Stimulated activated CD4-positive, alpha-beta T cell treated with anti-CD3 and anti-CD28 coated beads, Interleukin-15, amount 100 ng/mL, for 1 hour (primary cell): ENCODE measurements around the gene SSNA1.

Source experiments
- DNase-seq, 2 donors: peaks; one replicate each; pipeline ENCODE4 v3.0.0-alpha.2; 2020; ENCODE audit warnings: low read depth in 1 of 2, low spot score in 1 of 2

SSNA1 gene

DNA sequence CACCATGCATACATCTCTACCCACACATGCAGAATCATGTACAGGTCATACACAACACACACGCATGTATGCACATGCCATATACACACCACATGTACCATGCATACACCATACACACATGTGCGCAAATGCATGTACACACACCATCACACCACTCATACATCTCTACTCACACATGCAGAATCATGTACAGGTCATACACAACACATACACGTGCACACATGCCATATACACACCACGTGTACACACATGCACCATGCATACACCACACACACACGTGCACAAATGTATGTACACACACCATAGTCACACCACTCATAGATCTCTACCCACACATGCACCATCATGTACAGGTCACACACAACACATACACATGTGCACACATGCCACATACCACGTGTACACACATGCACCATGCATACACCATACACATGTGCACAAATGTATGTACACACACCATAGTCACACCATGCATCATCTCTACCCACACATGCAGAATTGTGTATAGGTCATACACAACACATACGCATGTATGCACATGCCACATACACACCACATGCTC, 35.6 kb upstream of the SSNA1 start:
- no peak for DNase-seq

DNA sequence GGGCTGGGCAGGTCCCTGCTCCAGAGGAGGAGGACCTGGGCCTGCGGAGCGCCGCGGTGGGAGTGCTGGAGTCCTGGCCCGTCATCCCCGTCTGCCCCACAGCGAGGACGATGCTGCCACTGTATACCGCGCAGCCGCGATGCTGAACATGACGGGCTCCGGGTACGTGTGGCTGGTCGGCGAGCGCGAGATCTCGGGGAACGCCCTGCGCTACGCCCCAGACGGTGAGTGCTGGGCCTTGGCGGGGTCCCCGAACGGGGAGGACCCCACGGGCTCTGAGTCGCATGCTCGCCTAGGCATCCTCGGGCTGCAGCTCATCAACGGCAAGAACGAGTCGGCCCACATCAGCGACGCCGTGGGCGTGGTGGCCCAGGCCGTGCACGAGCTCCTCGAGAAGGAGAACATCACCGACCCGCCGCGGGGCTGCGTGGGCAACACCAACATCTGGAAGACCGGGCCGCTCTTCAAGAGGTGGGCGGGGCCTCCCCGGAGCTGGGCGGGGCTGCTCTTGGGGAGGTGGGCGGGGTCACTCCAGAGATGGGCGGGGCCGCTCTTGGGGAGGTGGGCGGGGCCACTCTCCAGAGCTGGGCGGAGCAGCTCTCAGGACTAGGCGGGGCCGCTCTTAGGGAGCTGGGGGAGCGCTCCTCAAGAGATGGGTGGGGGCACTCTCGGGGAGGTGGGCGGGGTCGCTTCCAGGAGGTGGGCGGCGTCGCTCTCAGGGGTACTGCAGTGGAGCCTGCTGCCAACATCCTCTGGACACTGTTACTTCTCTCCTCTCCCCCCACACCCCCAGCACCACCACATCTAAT, 31.7 kb upstream of the SSNA1 start:
- peak; percentile 26 to 52 for DNase-seq

DNA sequence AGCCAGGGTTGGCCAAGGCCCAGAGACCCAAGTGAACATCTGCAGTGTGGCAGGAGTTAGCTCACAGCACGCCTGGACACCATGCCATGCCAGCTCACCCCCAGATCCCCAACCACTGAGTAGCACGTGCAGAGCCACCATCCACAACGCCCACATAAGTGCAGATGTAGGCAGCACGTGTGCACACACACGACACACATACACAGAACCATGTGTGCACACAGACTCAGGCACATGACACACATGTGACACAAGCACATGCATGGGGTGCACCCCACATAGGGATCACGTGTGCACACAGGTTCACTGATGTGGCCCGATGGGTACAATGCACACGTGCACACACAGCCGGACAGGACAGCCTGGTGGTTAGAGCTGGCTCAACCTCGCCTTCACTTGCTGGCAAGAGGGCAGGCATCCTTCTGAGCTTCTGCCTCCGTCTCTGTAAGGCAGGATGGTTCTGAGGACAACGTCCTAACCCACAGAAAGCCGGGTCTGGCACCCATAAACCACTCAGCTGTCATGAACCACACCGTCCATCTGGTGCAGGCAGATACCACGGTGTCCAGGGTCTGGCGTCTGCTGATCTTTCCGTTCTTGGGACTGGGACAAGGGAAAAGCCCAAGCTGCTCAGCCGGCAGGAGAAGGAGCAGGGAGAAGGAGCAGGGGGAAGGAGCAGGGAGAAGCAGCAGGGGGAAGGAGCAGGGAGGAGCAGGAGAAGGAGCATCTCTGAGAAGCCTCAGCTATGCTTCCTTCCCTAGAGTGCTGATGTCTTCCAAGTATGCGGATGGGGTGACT, 30.7 kb upstream of the SSNA1 start:
- DNase-seq, result no peak

DNA sequence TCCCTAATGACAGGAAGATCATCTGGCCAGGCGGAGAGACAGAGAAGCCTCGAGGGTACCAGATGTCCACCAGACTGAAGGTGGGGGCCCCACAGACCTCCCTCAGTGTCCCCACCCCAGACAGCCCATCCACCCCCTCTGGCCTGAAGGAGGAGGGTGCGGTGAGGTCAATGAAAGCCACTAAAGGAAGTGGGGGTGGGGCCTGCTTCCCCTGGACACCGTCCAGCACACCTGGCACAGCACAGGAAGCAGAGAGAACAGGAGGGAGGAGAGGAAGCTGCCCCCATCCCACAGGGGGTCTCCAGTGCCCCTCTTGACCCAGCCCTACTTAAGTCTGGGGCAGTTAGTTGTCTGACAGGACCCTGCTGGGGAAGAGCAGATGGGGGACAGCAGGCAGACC, 29.9 kb upstream of the SSNA1 start:
- DNase-seq, result no peak

DNA sequence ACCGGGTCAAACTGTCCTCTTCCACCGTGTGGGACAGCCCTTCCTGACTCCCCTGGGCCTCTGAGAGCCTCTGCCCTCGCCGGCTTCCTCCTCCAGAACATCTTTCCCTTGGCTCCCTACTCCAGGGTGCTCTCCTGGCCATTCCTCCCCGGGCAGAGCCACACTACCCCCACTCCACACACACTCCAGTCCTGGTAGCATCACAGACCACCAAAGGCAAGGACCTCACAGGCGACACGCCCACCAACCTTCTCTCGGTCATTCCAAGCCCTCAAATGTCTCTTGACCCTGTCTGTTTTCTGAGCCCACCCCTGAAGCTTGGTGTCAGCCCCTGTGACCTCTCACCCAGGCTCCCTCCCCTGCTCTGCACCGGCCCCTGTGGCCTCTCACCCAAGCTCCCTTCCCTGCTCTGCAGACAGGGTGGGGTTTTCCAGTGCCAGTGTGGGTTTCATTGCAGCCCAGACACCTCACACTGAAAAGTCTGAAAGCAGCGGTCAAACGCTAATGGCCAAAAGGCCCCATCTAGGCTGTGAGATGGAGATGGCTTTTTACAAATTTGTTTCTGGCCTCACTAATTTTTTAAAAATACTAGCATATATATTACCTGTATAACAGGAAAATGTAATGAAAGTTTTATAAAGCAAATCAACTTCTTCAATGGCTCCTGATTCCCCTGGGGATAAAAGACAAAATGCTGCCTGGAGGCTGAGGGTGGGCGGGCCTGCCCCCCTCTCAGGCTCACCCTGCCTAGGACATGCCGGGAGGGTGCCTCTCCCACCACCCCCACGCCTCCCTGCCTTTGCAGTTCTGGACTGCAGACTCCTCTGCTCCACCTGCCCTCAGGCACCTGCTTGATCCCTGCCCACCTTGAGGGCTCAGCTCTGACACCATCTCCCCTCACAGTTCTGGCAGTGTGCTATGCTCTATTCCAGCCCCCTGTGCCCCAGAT, 29.1 kb upstream of the SSNA1 start:
- DNase-seq, result no peak

DNA sequence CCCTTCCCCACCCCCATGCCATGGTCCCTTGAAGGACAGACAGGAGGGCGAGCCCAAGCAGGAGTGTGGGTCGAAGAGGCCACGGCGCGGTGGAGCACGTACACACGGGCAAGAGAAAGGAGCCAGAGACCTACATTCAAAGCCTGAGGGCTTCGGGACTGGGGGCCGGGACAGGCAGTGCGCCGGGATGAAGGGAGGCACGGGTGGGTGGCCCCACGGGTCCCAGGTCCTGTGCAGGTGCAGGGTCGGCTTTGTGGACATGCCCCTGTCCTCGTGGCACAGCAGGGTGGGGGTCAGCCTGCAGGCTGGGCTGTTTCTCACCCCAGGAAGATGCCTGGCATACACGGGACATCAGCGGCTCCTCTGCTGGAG, 28.4 kb upstream of the SSNA1 start:
- no peak for DNase-seq

DNA sequence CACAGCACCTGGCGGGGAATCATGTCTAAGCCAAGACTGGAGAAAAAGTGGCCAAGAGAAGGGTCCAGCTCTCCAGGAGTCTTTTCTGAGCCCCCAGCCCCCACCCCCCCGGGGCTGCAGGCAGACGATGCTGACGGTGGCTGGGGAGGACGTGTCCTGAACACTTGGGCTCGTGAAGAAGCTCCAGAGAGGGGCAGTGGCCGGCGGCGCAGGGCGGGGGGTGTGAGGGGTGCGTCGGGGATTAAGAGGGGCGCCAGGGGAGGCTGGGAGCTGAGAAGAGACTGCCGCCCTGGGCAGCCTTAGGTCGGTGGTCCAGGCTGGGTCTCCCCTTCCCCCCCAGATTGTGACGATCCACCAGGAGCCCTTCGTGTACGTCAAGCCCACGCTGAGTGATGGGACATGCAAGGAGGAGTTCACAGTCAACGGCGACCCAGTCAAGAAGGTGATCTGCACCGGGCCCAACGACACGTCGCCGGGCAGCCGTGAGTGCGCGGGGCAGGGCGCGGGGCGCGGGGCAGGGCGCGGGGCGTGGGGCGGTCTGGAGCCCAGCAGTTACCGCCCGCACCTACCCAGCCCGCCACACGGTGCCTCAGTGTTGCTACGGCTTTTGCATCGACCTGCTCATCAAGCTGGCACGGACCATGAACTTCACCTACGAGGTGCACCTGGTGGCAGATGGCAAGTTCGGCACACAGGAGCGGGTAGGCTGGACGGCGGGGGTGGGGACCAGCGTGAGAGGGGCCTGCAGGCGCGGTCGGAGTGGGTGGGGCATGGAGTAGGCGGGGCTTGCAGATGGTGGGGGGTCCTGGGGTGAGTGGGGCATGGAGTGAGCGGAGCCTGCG, 27.5 kb upstream of the SSNA1 start:
- no peak for DNase-seq

DNA sequence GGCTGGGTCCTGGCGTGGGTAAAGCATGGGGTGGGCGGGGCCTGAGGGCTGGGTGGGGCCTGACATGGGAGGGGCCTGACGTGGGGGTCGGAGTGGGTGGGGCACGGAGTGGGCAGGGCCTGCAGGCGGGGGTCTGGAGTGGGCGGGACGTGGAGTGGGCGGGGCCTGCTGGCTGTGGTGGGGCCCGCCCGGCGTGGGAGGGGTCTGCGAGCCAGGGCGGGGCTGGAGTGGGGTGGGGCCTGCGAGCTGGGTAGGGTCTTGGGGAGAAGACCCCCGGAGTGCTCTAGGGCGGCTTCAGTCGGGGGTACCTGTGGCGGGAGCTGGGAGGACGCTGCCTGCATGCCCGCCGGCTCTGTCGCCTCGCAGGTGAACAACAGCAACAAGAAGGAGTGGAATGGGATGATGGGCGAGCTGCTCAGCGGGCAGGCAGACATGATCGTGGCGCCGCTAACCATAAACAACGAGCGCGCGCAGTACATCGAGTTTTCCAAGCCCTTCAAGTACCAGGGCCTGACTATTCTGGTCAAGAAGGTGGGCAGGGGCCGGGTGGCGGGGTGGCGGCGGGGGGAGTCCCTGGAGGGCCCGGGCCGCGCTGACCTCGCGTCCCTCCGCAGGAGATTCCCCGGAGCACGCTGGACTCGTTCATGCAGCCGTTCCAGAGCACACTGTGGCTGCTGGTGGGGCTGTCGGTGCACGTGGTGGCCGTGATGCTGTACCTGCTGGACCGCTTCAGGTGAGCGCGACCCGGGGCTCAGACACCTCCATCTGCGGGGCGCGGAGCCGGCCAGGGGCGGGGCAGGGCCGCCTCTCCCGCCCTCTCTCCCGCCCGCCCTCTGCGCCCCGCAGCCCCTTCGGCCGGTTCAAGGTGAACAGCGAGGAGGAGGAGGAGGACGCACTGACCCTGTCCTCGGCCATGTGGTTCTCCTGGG, 26.7 kb upstream of the SSNA1 start:
- DNase-seq, result no peak

DNA sequence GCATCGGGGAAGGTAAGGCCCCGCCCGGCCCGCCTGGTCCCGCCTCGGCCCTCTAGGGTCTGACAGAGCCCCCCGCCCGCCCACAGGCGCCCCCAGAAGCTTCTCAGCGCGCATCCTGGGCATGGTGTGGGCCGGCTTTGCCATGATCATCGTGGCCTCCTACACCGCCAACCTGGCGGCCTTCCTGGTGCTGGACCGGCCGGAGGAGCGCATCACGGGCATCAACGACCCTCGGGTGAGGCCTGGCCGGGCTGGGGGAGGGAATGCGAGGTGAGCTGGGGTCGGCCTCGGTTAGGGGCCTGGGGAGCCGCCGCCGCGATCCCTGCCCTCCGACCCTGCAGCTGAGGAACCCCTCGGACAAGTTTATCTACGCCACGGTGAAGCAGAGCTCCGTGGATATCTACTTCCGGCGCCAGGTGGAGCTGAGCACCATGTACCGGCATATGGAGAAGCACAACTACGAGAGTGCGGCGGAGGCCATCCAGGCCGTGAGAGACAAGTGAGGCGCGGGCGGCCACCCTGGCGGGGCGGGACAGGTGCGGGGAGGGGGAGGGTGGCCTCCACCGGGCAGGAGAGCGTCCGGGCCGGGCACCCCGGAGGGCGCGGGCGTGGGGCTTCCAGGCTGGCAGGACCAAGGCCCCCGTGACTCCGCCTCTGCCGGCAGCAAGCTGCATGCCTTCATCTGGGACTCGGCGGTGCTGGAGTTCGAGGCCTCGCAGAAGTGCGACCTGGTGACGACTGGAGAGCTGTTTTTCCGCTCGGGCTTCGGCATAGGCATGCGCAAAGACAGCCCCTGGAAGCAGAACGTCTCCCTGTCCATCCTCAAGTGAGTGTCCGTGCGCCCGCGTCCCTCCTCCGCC, 25.7 kb upstream of the SSNA1 start:
- no peak for DNase-seq

DNA sequence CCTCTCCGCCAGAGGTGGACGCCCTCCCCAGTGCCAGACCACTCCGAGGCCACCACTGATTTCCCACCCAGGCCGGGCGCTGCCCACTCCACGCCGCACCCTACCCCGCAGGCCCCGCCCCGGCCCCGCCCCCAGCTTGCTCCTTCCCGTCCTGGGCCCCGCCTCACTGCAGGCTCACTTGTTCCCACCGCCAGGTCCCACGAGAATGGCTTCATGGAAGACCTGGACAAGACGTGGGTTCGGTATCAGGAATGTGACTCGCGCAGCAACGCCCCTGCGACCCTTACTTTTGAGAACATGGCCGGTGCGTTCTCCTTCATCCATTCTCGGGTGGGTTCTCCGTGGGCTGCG, 25.1 kb upstream of the SSNA1 start:
- no peak for DNase-seq

DNA sequence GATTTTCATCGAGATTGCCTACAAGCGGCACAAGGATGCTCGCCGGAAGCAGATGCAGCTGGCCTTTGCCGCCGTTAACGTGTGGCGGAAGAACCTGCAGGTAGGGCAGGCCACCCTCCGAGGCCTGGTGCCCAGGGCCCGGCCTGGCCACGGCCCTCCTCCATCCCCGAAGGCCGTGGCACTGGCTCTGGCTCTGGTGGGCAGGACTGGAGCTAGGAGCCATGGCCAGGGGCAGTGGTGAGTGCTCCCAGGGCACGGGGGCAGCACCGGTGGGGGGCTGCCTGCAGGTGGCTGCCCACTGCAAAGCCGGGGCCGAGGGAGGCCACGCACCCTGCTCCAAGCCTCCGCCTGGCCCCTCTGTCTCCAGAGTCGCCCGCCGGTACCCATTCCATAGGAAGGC, 24.7 kb upstream of the SSNA1 start:
- no peak for DNase-seq

DNA sequence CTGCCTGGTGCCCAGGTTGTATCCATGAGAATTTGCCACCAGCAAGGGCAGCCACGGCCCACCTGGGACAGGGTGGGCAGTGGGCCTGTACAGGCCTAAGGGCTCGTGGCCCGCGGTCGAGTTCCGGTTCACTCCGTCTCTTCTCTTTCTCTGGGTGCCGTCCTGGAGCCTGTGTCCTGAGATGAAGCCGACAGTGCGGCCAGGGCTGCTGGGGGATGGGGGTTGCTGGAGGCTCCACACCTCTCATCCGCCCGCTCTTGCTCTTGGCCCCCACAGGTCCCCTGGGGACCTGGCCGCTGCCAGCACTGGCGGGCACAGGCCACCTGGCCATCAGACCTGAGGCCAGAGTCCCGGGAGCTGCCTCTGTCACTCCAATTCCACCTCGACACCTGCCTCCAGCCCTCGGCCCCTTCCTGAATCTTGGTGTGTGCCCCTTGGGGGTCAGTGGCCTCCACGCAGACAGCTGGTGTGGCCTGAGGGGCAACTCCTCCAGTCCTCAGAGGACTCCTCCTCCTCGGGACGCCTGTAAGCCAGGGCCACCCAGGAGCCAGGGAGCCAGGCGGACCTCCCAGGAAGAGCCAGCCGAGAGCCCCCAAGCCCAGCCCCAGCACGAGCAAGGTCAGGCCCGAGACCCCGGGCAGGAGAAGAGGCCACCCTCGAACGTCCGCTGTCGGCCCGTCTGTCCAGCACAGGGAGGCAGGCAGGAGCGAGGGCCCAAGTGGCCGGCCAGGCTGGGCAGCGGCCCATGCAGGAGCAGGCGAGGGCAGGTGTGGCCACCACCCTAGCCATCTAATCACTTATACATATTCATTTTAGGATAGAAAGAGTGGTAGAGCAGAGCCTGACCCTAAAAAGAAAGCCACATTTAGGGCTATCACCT, 23.9 kb upstream of the SSNA1 start:
- no peak for DNase-seq

DNA sequence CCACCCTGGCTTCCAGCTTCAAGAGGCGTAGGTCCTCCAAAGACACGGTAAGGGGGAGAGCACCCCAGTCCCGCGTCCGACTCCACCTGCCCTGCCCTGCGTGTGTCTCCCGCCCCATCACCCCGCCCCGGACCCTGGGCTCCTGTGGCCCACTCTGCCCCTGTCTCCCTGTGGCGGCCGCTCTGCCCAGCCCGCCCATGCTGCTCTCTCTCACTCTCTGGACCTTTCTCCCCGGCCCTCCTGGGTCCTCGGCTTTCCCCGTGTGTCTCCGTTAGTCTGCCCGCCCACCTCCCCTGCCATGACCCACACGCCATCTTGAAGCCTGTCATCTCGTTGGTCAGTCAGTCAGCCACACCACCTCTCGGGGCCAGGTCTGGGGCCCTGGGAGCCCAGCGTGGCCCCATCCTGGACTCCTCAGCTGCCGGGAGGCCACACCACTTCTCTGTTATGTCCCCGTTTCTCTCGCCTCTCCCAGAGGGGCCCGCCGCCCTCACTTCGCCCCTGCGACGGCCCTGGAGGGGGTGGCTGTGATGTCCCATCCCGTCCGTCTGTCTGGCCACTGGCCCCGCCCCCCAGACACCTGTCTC, 23.1 kb upstream of the SSNA1 start:
- DNase-seq, result no peak

DNA sequence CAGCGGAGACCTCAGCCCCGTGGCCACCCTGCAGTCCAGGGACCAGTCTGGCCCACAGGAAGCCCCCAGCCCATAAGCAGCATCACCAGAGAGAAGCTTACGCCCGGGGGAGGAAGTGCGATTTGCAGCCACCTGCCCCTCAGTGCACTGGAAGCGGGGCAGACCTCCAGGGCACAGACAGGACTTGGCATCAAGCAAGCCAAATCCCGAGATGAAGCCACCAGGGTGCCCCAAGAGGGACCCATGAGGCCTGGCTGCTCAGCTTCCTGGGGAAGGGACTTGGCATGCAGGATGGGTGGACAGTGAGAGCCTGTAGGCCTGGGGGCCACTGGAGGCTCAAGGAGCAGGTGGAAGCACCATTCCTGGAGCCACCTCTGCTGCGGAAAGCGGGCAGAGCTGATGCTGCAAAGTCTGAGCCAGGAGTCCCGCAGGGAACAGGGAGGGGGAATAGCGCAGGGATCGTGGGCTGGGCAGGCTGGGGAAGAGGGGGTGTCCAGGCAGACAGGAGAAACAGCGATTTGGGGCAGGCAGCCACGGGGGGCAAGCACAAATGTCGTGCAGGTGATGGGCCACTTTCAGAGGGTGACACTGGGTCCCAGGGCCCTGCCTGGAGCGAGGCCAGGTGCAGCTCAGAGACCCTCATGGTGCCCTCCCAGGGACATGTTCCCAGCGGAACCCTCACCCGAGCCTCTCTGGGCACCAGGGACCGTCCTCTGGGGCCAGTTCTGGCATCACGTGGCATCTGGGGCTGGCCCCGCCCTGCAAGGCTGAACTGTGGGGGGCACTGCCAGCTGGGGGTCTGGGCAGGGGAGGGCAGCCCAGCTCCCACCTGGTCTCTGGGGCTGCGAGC, 21.9 kb upstream of the SSNA1 start:
- no peak for DNase-seq

DNA sequence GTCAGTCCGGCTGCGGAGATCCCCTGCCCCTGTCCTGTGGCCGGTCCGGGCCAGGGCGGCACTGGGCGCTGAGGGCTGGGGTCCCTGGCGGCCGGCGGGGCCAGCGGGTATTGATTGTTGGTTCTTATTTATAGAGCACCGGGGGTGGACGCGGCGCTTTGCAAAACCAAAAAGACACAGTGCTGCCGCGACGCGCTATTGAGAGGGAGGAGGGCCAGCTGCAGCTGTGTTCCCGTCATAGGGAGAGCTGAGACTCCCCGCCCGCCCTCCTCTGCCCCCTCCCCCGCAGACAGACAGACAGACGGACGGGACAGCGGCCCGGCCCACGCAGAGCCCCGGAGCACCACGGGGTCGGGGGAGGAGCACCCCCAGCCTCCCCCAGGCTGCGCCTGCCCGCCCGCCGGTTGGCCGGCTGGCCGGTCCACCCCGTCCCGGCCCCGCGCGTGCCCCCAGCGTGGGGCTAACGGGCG, 21.2 kb upstream of the SSNA1 start:
- no peak for DNase-seq
